Testis (tissue), 3 donors: ENCODE results near the gene IMP3. TPM values are rescaled to one million over a fixed set of nuclear protein-coding genes. Genes with fewer than 3 reads are reported as not detected.
"Not testable (repeated sequence)": the region's sequence is repeated elsewhere in the genome, so short reads cannot be mapped to it uniquely, and the experiment has no call there.

Experiments used
- DNase-seq: peaks from one replicate; pipeline ENCODE4 v3.0.0-alpha.2; 2019
- H3K27ac ChIP-seq, 2 donors: fragments of 200-600 bp; sonication (generic); one replicate each; pipeline ENCODE4 v1.5.1; 2019
- H3K27me3 ChIP-seq: fragments of 200-600 bp; sonication (generic); one replicate; pipeline ENCODE4 v1.5.1; 2019
- H3K36me3 ChIP-seq: fragments of 200-600 bp; sonication (generic); one replicate; pipeline ENCODE4 v1.5.1; 2017; ENCODE audit warnings: low read depth; ENCODE audit errors: missing control alignments
- H3K4me1 ChIP-seq: fragments of 200-600 bp; sonication (generic); one replicate; pipeline ENCODE4 v1.5.1; 2019
- H3K4me3 ChIP-seq, 2 donors: fragments of 200-600 bp; sonication (generic); one replicate each; pipeline ENCODE4 v1.5.1; 2017 to 2019
- H3K9me3 ChIP-seq: fragments of 200-600 bp; sonication (generic); one replicate; pipeline ENCODE4 v1.5.1; 2017
- POLR2A ChIP-seq: fragments of 450-650 bp; IDR thresholded peaks from one replicate; pipeline ENCODE4 v1.6.1; 2017; ENCODE audit warnings: antibody characterized with exemption, mild to moderate bottlenecking, moderate library complexity
- WGBS, 2 donors: methylation state at CpG; one replicate each; pipeline ENCODE4 v1.1.5; 2018; 5-methylcytosine and 5-hydroxymethylcytosine counted together
- intact Hi-C: fragments of 100-400 bp; cut with DNase I; formaldehyde crosslinking; loops from one replicate; pipeline ENCODE4 v1.15.1; 2023; ENCODE audit warnings: low total_unique reads
- polyA plus RNA-seq: library from polyadenylated mRNA; stranded (reverse); fragments of 350-450 nt; fragmentation: Illumina TruSeq; extraction: RNeasy Lipid Tissue Mini Kit (QIAGEN cat#74804); gene quantifications from one replicate; pipeline ENCODE4 v1.2.3, GENCODE V29; 2014; ENCODE audit warnings: low read depth, low replicate concordance; ENCODE audit not compliant: insufficient read depth
- total RNA-seq, 2 donors: library from RNA; depleted of rRNA; stranded (reverse); fragments of >200 nt; gene quantifications; one replicate each; pipeline ENCODE4 v1.2.3, GENCODE V29; 2016
- TF ChIP-seq, protein P1 (sequence below), 3 experiments: fragments of 450-650 bp in 2 of 3; fragments of 200-600 bp in 1 of 3; sonication (generic) in 1 of 3; IDR thresholded peaks; one replicate each; pipeline ENCODE4 v1.5.1; 2016 to 2019; ENCODE audit warnings: antibody characterized with exemption in 3 of 3, mild to moderate bottlenecking in 2 of 3, moderate library complexity in 1 of 3

Gene IMP3
- total and polyA plus RNA-seq, 3 donors from 2014 or later = 32.6 to 111 (median 87.5) TPM

DNA sequence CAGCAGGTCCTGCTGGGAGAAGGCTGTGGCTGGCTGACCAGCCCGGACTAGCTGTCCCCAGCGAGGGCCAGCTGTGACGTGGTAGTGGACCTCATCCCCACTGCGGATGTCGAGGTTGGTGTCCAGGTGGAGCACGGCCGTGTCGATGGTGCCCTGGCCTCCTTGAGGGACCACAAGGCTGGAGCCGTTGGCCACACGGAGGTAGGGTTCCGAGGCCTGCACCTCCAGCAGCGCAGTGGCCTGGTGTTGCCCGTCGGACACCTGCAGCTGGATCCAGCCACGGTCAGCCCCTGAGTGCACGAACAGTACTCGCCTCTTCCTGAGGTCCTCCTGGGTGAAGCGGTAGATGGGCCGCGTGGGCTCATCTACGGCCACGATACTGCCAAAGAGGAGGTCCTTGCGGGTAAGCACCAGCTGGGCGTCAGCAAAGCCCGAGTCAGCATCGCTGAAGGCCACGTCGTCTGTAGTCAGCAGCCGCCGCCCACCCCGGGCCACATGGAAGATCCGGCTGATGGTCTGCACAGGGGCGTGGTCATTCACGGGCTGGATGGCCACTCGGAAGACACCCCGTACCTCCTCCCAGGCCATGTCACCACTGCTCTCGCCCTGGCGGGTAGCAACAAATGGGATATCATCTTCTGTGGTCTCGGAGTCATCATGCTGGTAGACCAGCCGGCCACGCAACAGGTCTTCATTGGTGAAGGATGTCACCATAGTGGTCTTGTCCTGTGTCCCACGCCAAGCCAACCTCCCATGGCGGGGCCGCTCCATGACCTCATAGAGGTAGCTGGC, 47.7 kb upstream of the IMP3 start:
- TF ChIP-seq, protein P1, sequence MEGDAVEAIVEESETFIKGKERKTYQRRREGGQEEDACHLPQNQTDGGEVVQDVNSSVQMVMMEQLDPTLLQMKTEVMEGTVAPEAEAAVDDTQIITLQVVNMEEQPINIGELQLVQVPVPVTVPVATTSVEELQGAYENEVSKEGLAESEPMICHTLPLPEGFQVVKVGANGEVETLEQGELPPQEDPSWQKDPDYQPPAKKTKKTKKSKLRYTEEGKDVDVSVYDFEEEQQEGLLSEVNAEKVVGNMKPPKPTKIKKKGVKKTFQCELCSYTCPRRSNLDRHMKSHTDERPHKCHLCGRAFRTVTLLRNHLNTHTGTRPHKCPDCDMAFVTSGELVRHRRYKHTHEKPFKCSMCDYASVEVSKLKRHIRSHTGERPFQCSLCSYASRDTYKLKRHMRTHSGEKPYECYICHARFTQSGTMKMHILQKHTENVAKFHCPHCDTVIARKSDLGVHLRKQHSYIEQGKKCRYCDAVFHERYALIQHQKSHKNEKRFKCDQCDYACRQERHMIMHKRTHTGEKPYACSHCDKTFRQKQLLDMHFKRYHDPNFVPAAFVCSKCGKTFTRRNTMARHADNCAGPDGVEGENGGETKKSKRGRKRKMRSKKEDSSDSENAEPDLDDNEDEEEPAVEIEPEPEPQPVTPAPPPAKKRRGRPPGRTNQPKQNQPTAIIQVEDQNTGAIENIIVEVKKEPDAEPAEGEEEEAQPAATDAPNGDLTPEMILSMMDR (IDR thresholded peaks at IDR 0.05) = no peak
- no peak for TF ChIP-seq POLR2A
- DNase-seq = no peak
- Histone ChIP-seq H3K27ac (no peak overlapping the region), H3K4me1 (no peaks in the 10 kb centered on the region), H3K27me3 (no peaks in the 10 kb centered on the region), H3K36me3 (no peaks in the 10 kb centered on the region), H3K4me3 (no peak overlapping the region), H3K9me3 (no peaks in the 10 kb centered on the region)
- intact Hi-C loops = loop anchor here (5.0 kb wide), 1 partner anchor 115 kb away; no protein-coding TSS in a partner anchor
- 89 to 100% methylated on average over 5 to 44 of the region's 44 CpGs for WGBS, 2 donors

DNA sequence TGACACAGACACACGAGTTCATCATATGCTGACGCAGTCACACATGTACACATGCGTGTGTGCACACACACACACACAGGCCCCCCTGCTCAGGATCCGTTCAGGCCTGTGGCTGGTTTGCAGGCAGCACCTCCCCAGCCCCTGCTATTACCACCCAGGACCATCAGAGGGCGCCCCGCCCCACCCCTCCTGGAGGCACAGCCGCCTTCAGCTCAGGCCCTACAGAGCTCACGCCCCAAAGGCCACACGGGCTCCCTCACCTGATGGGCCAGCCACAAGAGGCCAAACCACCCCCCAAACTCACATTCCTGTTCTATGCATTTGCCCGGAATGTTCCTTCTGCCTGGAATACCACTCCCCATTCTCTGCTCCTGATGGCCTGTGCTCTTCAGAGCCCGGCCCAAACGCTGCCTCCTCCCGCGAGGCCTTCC, 46.2 kb upstream of the IMP3 start:
- DNase-seq = peak; percentile 82
- 46 to 51% methylated on average over 5 to 14 of the region's 14 CpGs for WGBS, 2 donors
- H3K4me1 ChIP-seq = not testable (repeated sequence)

DNA sequence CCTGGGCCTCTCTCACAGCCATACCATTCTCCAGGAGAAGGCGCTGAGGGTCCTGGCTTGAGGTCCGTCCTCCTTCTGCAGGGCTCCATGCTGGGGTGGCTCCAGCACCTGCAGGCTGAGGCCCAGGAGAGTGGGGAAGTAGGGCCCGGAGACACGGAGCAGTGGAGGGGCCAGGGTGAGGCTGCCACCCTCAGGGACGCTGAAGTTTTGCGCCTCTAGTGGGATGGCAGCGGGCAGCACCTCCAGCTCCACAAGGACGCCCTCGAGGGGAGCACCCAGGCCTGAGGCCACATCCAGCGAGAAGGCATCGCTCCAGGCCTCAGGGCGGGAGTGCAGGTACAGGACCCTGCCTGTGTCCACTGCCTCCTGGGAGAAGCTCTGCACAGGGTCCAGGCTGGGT, 45.2 kb upstream of the IMP3 start:
- no peak overlapping the region for H3K27ac ChIP-seq
- H3K4me3 ChIP-seq = no peak overlapping the region
- no peaks in the 10 kb centered on the region for H3K36me3 ChIP-seq
- intact Hi-C loops = loop anchor here (5.0 kb wide), 1 partner anchor 117 kb away; no protein-coding TSS in a partner anchor
- no peak for TF ChIP-seq POLR2A
- TF ChIP-seq, protein P1 (IDR thresholded peaks at IDR 0.05) = no peak
- no peak for DNase-seq
- H3K27me3 ChIP-seq = no peaks in the 10 kb centered on the region
- no peaks in the 10 kb centered on the region for H3K9me3 ChIP-seq
- WGBS, 2 donors = 79 to 87% methylated on average over 11 to 12 of the region's 12 CpGs
- no peaks in the 10 kb centered on the region for H3K4me1 ChIP-seq

More for the DNA sequence above, 46.2 kb upstream of the IMP3 start:
- H3K36me3 ChIP-seq, H3K27ac ChIP-seq, H3K4me3 ChIP-seq, H3K27me3 ChIP-seq, H3K9me3 ChIP-seq: not testable (repeated sequence)
- TF ChIP-seq, protein P1 (IDR thresholded peaks at IDR 0.05) = peak; percentile 38 to 78 (median 63)
- intact Hi-C loops = loop anchor here (5.0 kb wide), 1 partner anchor 116 kb away; no protein-coding TSS in a partner anchor

DNA sequence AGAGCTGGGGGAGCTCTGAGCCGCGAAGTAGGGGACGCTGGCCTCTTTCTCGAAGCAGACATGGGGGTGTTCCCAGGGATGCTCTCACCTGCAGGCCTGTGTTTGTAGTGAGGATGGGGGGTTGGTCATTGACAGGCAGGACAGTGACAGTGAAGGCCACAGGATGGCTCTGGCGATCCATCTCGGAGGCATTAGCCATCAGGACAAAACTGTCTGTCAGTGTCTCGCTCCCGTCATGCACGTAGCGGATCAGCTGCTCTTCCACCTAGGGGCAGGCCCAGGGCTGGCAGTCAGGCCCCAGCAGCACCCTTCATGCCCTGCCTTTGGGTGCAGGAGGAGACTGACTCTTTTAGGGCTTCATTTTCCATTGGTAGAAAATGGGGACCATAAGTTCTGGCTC, 44.6 kb upstream of the IMP3 start:
- TF ChIP-seq, protein P1 (IDR thresholded peaks at IDR 0.05) = no peak
- TF ChIP-seq POLR2A = no peak
- Histone ChIP-seq H3K4me3 (no peak overlapping the region), H3K36me3 (no peaks in the 10 kb centered on the region), H3K4me1 (no peaks in the 10 kb centered on the region), H3K27me3 (no peaks in the 10 kb centered on the region), H3K27ac (no peak overlapping the region), H3K9me3 (no peaks in the 10 kb centered on the region)
- DNase-seq = no peak
- 90 to 96% methylated on average over 10 of the region's 10 CpGs for WGBS, 2 donors
- intact Hi-C loops = loop anchor here (5.0 kb wide), 1 partner anchor 118 kb away; no protein-coding TSS in a partner anchor
